ENCODE data around the gene MOB4.
"Not testable (repeated sequence)": the region's sequence is repeated elsewhere in the genome, so short reads cannot be mapped to it uniquely, and the experiment has no call there.

MOB4 gene

DNA sequence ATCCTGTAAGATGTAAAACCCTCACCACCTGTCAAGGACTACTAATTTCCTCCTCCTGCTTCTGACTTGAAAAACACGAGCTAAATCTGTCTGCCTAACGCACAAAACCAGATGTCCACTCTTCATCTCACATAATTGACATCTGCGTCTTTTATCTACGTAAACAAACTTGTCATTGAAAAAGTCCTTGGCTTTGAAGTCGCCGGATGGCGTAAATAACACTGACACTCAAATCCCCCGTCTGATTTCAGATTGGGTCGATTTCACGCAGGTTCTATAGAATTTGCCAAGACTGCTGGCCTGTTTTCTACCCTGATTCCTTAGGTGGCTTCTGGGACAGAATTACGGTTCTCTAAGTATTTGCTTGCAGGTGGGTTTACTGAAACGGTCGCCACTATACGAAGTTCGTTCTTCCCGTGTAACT is 539 bp upstream of the MOB4 start:
- no peak for DNase-seq

DNA sequence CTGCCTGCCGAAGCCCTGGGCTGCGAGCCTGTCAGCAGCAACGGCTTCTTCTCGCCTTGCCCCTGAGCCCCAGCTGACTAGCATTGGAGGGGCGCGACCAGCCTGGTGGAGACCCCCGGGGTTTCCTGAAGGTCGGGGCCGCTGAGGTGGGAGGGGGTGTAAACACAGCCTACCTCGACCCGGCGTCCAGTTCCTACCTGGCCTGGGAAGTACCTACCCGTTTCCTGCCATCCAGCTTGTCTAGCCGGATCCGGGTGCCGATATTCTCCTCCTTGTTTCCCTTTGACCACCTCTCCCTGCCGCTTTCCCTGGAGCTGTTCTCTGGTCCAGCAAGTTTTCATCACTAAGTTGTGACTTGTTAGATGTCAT is 511 bp downstream of the MOB4 start:
- no peak for DNase-seq

DNA sequence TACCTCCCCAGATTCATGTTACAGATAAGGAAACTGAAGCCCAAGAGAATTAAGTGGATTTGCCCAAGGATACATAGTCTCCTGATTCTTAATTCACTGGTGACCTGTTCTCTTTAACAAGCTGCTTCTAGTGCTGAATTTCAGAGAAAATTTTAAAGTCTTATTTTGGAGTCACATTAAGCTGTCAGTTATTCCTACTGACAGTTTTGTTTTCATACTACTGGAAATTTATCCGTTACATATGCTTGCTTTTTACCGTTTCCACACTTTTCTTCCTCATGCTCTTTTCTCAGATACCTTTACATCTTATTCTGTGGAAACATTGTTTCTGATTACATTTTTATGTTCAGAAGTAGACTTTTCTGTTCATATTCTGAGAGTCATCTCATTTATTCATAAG is 1.3 kb downstream of the MOB4 start:
- no peak for DNase-seq

DNA sequence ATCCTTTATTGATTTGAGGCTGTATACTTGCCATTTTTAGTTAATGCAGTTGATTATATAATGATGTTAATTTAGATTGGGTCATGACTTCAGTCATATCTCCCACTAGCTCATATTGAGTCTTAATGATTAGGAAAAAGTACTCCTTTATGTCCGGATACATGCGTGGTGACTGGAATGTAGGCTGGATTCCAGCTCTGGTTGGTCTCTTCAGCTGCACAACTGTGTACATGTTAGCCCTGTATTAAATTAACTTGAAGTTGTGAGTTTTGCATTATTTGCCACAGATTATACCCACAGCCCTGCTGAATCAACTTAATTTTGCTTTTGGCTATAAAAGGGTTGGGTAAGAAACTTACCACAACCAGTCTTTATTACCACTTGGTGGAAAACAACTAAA is 22.5 kb downstream of the MOB4 start:
- no peak for DNase-seq

DNA sequence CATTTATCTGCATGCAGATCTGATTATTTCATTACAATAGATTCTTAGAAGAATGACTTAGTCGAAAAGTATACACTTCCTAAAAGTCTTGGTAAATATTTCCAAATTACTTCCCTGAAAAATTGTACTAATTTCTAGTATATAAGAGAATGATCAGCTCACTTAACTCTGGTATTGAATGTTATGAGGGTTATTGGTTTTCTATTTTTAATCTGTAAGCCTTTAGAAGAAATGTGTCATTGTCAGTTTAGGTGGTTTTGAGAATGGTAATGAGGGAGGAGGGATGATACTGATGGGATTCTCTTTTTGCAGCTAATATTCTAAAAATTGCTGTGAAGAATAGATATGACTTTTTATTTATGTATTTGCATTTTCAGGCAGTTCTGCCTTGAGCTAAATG is 23.9 kb downstream of the MOB4 start:
- no peak for DNase-seq

DNA sequence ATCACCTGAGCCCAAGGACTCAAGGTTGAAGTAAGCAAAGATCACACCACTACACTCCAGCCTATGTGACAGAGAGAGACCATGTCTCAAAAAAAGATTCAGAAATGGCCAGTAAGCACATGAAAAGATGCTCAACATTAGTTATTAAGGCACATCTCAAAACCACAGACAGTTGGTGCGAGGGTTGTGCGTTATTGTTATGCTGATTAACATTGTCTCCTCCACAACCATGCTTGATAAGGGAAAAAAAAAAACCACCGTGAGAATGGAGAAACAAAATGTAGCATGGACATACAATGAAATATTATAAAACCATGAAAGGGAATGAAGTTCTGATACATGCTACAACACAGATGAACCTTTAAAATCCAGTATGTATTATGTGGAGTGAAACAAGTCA is 27.3 kb downstream of the MOB4 start:
- DNase-seq, result no peak

DNA sequence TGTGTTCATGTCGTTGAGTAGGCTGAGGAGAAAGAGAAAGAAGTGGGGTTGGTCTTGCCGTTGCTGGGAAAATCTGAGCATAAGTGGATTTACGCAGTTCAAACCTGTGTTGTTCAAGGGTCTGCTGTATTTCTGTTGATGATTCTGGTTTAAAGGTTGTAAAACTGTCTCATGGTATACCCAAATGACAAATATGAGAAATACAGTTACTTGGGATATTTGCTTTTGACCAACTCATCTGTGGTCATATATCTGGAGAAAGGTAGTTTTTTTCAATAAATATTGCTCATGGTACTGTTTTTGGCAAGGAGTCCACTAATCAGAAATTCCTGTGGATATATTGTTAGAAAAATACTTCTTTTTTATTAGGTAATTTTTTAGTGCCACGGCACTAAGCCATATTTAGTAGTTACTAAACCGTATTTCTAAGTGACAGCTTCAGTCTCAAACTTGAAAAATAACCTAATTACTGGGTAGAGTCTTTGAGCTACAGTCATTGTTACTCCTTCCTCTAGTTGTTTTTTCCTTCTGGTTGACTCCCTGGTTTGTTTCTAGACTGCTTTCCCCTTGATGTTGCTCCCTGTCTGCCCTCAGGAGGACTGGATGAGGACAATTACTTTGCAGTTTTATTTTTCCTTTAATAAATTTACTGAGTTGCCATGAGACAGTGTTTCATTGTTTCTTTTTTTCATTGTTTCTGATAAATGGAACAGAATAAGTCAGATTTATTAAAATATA is 31.5 kb downstream of the MOB4 start:
- no peak for DNase-seq

DNA sequence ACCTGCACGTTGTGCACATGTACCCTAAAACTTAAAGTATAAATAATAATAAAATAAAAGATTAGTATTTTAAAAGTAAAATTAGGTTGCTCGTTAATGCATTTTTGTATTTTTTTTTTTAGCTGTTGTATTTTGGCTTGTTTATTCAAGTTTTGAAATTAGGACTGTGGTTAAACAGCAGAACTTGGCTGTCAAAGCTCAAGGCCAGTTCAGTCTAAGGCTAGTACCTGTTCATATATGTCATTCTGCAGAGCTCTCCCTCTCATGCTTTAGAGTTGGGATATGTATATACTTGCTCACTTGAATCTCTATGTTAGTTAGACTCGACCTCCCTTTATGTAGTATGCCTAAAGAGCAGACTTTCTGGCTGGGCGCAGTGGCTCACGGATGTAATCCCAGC is 32.7 kb downstream of the MOB4 start:
- DNase-seq, result no peak

DNA sequence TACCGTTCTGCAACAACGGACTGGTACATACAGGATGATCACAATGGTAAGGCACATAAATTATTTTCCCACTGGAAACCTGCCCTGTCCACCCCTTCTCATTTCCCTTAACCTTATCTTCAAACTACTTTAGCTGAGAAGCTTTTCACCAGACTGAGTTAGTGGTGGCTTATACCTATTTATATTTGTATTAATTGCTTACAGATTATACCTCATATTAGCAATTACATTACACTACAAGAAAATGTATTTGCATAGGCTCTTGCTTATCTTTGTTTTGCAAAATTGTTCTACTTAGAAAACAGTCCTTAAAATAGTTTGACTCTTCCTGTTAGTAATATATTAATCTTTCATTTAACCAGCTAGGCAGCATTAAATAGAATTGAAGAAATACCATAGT is 35.4 kb downstream of the MOB4 start:
- DNase-seq, result not testable (repeated sequence)

DNA sequence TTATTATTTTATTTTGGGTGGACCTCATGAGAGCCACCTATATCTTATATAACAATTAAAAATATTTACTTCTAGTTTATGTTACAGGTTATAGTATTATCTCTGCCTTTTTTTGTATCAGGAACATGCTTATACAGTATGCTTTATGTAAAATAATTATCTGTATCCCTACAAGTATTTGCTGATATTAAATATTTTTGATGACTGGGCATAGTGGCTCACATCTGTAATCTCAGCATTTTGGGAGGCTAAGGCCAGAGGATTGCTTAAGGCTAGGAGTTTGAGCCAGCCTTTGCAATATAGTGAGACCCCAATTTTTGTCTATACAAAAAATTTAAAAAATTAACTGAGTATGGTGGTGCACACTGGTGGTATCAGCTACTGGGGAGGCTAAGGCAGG is 39.6 kb downstream of the MOB4 start:
- no peak for DNase-seq

DNA sequence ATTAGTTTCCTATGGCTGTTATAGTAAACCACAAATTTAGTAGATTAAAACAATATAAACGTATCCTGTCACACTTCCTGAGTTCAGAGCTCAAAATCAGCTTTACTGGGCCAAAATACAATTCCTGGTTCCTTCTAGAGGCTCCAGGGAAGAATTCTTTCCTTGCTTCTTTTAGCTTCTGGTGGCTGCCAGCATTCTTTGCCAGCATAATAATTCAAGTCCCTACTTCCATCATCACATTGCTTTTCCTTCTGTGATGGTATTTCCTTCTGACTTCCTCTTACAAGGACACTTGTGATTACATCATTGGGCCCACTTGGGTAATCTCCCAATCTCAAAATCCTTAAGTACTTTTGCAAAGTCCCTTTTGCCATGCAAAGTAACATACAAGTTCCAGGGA is 40.6 kb downstream of the MOB4 start:
- no peak for DNase-seq

DNA sequence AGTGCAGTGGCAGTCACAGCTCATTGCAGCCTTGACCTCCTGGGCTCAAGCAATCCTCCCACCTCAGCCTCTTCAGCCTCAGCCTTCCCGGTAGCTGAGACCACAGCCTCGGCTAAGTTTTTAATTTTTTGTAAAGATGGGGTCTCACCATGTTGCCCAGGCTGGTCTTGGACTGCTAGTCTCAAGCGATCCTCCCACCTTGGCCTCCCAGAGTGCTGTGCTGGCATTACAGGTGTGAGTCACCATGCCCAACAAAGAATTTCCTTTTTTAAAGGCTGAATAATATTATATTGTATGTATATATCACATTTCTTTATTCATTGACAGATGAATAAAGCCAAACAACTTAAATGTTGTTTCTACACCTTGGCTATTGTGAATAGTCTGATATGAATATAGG is 42.5 kb downstream of the MOB4 start:
- DNase-seq, result no peak

DNA sequence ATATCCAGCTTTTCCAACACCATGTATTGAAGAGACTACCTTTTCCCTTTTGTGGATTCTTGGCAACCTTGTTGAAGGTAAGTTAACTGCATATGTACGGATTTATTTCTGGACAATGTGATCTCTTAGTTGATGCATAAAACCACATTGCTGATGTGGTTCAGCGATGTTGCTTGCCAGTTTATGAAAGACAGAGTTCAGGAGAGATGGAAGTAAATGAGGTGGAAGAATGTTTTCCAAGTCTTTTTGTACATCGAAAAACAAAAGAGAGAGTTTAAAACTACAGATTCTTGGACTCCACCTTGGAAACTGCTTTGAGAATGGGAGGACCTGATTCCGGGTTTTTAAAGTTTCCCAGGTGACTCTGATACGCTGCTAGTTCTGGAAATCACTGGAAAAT is 43.8 kb downstream of the MOB4 start:
- DNase-seq, result no peak

DNA sequence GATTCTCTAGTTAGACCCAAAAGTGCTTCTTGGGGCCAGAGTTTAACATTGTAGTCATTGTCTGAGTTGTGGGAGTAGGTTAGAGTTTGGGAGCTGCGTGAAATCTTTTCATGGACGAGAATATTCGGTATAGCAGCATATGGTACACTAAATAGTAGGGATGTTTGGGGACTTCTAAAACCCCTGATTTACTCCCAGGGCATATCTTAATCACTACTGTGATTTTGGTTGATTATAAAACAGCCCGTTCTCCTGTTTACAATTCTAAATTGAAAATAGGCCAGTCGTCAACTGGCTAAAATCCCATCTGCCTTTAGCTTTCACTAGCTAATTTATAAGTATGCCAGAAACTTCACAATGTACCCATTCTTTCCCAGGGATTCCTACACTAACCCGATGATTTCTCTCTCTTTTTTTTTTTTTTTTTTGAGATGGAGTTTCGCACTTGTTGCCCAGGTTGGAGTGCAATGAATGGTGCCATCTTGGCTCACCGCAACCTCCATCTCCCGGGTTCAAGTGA is 44.3 kb downstream of the MOB4 start:
- DNase-seq, result no peak

DNA sequence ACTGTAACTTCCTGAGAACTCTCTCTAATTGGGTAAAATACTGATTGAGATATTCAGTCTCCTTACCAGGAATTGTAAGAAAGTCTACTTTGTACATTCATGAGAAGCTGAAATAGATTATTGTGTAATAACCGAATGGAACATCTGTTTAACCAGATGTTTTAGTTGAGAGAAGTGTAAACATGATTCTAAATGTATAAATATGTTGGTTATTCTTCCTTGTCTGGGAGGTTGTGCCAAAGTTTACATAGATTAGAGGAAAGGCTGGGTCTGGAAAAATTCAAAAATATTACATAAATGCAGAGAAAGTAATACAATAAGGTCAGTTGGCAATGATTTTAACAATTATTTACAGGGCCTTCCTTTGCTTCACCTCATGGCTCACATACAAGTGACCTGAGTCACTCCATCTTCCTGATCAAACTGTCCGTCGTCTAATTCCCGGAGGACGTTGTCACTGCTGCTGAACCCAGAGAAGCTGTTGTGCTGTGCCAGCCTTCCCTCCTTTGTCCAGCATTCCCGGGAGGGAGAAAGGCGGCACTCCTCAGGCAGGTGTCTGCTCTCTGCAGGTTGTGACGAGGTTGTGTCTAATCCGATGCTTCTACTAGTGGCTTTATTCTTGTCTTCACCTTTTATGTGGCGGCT is 55.9 kb downstream of the MOB4 start:
- DNase-seq, result no peak

DNA sequence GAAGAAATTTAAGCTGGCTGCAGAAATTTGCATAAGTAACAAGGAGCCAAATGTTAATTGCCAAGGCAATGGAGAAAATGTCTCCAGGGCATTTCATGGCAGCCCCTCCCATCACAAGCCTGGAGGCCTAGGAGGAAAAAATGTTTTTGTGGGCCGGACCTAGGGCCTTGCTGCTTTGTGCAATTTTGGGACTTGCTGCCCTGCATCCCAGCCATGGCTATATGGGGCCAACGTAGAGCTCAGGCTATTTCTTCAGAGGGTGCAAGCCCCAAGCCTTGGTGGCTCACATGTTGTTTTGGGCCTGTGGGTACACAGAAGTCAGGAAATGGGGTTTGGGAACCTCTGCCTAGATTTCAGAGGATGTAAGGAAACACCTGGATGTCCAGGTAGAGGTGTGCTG is 57.7 kb downstream of the MOB4 start:
- DNase-seq, result no peak

DNA sequence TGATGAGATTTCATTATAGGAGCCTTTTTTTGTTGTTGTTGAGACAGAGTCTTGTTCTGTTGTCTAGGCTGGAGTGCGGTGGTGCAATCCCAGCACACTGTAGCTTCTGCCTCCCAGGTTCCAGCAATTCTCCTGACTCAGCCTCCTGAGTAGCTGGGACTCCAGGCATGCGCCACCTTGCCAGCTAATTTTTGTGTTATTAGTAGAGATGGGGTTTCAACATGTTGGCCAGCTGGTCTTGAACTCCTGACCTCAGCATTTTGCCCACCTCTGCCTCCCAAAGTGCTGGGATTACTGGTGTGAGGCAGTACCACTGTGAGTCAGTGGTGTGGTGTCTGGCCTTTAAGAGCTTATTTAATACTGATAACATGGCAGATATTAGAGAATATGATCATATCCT is 60.1 kb downstream of the MOB4 start:
- no peak for DNase-seq

DNA sequence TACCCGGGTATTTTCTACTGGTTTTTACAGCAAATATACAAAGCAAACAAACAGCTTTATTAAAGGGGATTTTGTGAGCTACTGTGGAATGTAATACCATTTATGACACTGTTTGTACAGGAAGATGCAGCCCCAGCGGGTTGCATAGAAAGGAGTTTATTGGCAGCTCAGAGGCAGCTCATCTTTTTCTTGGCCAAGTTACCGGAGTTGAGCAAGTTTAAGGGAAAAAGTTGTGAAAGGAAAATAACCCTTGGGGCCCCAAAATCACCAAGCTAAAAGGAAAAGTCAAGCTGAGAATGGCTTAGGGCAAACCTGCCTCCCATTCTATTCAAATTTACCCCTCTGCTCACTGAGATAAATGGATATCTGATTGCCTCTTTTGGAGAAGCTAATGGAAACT is 60.8 kb downstream of the MOB4 start:
- DNase-seq, result no peak

DNA sequence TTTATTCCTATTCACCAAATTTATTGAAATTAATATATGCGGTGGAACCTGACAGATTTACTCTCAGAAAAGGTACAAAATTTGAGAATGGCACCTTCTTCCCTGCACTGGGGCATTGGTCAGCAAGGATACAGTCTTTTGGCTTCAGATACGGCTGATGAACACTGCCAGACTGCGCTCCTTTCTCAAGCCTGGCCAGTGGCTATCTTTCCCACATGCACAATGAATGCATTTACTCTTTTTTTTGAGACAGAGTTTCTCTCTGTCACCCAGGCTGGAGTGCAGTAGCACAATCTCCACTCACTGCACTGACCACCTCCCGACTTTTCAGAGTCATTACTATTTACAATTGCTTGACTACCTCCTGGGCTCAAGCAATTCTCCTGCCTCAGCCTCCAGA is 61.6 kb downstream of the MOB4 start:
- DNase-seq, result no peak

DNA sequence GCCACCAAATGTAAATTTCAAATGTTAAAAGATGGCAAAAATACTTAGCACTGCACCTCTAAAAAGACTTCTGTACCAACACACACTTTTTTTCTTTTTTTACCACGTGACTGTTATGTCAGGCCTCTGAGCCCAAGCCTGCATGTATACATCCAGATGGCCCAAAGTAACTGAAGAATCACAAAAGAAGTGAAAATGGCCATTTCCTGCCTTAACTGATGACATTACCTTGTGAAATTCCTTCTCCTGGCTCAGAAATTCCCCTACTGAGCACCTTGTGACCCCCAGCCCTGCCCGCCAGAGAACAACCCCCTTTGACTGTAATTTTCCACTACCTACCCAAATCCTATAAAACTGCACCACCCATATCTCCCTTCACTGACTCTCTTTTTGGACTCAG is 62.4 kb downstream of the MOB4 start:
- not testable (repeated sequence) for DNase-seq

DNA sequence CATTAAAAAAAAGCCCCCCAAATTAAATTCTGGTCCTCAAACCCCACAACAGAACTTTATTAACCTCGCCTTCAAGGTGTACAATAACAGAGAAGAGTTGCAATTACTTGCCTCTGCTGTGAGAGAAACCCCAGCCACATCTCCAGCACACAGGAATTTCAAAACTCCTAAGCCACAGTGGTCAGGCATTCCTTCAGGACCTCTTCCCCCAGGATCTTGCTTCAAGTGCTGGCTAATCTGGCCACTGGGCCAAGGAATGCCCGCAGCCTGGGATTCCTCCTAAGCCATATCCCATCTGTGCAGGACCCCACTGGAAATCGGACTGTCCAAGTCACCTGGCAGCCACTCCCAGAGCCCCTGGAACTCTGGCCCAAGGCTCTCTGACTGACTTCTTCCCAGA is 64.3 kb downstream of the MOB4 start:
- DNase-seq, result not testable (repeated sequence)

DNA sequence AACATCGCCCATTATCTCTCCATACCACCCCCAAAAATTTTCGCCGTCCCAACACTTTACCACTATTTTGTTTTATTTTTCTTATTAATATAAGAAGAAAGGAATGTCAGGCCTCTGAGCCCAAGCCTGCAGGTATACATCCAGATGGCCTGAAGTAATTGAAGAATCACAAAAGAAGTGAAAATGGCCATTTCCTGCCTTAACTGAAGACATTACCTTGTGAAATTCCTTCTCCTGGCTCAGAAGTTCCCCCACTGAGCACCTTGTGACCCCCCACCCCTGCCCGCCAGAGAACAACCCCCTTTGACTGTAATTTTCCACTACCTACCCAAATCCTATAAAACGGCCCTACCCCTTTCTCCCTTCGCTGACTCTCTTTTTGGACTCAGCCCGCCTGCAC is 71.4 kb downstream of the MOB4 start:
- DNase-seq, result not testable (repeated sequence)

DNA sequence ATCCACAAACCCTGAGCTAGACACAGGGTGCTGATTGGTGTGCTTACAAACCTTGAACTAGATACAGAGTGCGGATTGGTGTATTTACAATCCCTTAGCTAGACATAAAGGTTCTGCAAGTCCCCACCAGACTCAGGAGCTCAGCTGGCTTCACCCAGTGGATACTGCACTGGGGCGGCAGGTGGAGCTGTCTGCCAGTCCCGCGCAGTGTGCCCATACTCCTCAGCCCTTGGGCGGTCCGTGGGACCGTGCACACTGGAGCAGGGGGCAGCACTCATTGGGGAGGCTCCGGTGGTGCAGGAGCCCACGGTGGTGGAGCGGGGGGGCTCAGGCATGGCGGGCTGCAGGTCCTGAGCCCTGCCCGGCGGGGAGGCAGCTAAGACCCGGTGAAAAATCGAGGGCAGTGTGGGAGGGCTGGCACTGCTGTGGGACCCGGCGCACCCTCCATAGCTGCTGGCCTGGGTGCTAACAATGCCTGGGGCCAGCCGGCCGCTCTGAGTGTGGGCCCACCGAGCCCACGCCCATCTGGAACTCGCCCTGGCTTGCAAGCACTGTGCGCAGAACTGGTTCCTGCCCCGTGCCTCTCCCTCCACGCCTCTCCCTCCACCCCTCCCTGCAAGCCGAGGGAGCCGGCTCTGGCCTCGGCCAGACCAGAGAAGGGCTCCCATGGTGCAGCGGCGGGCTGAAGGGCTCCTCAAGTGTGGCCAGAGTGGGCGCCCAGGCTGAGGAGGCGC is 75.6 kb downstream of the MOB4 start:
- DNase-seq, result no peak

DNA sequence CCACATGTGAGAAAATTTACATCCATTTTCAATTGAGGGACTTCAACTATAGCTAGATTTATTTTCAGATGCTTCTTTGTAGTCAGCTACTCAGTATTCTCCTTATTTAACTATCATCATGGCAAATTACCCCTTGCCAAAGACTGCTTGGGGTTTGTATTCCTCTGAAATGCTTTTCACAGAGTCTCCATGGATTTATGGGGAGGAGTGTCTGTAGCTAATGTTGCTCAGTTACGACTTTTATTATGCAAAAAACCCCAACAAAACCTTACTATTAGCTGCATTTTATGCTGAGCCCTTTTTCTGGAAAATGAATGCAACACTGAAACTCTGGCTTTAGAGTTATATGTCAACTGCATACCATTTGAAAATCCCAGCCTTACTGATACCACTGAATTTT is 80.9 kb downstream of the MOB4 start:
- no peak for DNase-seq
